ENCODE results near the gene NBPF1. TPM values are rescaled to one million over a fixed set of nuclear protein-coding genes. Genes with fewer than 3 reads are reported as not detected.
A peak's percentile ranks its signal among the peaks of the same experiment; 100 is the strongest.
"Not testable (repeated sequence)": the region's sequence is repeated elsewhere in the genome, so short reads cannot be mapped to it uniquely, and the experiment has no call there.

Gene NBPF1
- total RNA-seq, 2 experiments from 2014 or later: 1.6 to 1.9 TPM

DNA sequence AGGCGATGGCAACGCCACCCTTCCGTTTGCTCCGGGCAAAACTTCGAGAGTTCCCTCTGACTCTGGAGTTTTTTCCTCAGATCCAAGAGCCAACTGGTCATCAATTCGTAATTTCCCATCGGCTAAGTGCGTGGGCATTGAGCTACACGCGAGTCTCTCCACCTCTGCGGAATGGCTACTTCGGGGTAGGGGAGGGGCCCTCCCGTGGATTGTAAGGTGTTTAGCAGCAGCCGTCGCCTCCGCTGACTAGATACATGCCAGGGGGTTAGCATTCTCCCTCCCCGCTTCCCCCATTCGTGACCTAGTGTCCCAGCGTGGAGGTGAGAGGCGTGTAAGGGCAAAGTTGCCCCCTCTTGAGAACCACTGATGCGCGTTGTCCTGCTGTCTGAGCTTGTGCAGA lies 77.5 kb downstream of the NBPF1 start:
- H3K36me3 Mint-ChIP-seq (ENCODE audit: low read depth); H3K9me3 Mint-ChIP-seq; H3K27ac Mint-ChIP-seq; H3K4me3 Mint-ChIP-seq; CTCF ChIA-PET; intact Hi-C loops (cut with micrococcal nuclease); H3K4me1 Mint-ChIP-seq (ENCODE audit: low read depth); DNase-seq: not testable (repeated sequence)
- H3K27me3 Mint-ChIP-seq (ENCODE audit: low read depth): peaks cover 30% of the 10 kb centered on the region

DNA sequence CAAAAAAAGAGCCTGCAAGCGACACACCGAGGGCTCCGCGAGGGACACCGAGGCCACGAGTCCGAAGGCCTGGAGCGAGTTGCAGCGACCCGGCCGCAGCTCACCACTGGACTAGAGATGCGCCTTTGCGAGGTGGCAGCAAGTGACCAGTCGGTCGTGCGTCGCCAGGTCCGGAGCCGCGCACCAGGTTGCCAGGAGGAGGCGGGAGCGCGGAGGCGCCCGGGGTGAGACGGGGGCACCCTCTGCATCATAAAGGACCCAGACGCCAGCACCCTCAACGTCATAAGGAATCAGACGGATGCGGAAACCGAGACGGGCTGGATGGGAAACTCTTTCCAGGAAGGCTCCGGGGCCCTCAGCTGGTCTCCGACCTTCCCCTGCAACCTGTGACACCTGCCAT lies 77.9 kb downstream of the NBPF1 start:
- H3K4me1 Mint-ChIP-seq (ENCODE audit: low read depth); H3K27ac Mint-ChIP-seq; CTCF ChIA-PET; intact Hi-C loops (cut with micrococcal nuclease); DNase-seq; H3K9me3 Mint-ChIP-seq; H3K36me3 Mint-ChIP-seq (ENCODE audit: low read depth): not testable (repeated sequence)
- Mint-ChIP-seq H3K27me3 (ENCODE audit: low read depth) (peaks cover 30% of the 10 kb centered on the region), H3K4me3 (peak overlapping the region; percentile 75)

DNA sequence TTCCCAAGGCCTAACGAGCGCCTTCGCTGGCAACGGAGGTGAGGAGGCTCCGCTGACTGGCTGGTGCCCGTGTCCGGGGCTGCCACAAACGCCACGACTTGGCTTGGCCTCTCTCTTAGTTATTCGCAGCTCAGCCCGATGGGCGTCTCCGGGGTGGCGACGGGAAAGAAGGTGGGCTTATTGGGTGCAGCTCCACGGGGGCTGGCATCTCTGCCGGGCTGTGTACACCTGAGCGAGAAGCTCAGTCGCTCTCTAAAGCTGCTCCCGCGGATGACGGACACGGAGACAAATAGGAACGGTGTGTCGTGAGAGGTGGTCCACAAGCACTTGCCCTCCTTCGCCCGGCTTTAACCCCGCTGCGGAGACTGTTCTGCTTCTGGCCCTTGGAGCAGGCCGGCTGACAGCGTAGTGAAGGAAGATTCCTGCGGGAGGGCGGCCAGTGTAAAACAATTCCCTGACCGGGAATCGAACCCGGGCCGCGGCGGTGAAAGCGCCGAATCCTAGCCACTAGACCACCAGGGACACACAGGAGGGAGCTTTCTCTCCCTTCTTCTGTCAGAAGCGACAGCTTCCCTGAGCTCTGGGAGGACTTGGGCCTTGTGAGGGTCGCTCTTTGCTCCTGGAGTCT lies 78.4 kb downstream of the NBPF1 start:
- H3K4me1 Mint-ChIP-seq (ENCODE audit: low read depth); CTCF ChIA-PET; intact Hi-C loops (cut with micrococcal nuclease); H3K36me3 Mint-ChIP-seq (ENCODE audit: low read depth); H3K9me3 Mint-ChIP-seq: not testable (repeated sequence)
- H3K4me3 Mint-ChIP-seq: peak overlapping the region; percentile 75
- peaks cover 30% of the 10 kb centered on the region for H3K27me3 Mint-ChIP-seq (ENCODE audit: low read depth)
- H3K27ac Mint-ChIP-seq: peak overlapping the region; percentile 61
- peak; percentile 71 for DNase-seq

DNA sequence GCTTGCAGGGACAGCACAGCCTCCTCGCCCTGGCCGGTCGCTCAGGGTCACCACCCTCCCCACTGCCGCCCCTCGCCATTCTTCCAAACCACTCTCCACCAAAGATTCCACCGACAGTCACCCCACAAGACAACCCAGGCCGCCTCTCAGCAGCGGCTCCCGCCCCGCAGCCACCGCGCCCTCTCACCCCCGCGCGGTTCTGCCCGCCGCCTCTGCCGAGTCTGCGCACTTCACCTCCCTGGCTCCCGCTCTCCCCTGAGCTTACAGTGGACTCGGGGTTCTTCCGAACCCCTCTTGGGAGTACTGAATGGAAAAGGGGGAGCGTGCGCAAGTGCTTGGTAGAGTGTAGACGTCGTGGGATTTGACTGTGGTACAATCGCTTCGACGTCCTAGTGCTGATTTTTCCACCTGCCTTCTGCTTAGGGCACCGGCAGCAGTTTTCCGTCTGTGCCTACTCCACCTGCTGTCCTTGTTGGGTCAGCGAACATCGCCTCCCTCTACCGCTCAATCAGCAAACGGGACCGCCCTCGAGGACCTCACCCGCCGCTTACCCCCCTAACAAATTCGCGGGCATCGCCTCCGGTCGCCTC lies 79.0 kb downstream of the NBPF1 start:
- Mint-ChIP-seq H3K4me3 (peak overlapping the region; percentile 75), H3K27me3 (ENCODE audit: low read depth) (peaks cover 30% of the 10 kb centered on the region)
- intact Hi-C loops (cut with micrococcal nuclease); H3K9me3 Mint-ChIP-seq; DNase-seq; H3K27ac Mint-ChIP-seq; H3K36me3 Mint-ChIP-seq (ENCODE audit: low read depth); H3K4me1 Mint-ChIP-seq (ENCODE audit: low read depth); CTCF ChIA-PET: not testable (repeated sequence)

DNA sequence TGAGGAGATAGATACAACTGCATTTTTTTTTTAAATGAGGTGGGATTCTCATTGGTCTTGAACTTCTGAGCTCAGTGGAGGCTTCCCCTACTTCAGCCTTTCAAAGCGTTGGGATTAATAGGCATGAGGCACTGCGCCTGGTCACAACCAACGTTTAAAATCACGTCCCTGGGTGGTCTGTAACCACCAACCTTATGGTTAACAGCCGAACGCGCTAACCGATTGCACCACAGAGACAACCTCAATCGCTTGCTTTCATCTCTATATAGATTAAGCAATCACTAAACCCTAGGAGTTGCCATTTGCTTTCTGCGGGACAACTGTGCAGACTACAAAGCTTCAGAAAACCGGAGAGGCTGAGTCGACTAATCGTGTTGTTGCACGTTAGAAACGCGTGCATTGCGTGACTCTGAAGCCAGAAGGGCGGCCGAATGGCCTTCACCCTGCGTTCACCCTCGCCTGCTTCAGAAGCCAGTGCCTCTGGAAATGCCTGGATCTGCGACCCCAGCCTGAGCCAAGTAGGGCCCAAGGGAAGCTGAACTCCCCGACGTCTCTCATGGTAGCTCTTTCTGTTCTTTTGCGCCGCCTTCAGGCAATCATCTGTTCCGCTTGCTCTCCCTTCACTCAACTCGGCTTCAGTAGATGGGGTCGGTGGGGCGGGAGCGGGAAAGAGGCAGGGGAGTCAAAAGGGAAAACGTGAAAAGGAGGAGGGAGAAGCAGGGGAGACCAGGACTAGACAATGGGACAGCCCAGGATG lies 81.0 kb downstream of the NBPF1 start:
- H3K27me3 Mint-ChIP-seq (ENCODE audit: low read depth): peaks cover 28% of the 10 kb centered on the region
- H3K4me3 Mint-ChIP-seq; intact Hi-C loops (cut with micrococcal nuclease); CTCF ChIA-PET; H3K27ac Mint-ChIP-seq; H3K36me3 Mint-ChIP-seq (ENCODE audit: low read depth); H3K9me3 Mint-ChIP-seq; H3K4me1 Mint-ChIP-seq (ENCODE audit: low read depth): not testable (repeated sequence)
- DNase-seq: peak; percentile 16

DNA sequence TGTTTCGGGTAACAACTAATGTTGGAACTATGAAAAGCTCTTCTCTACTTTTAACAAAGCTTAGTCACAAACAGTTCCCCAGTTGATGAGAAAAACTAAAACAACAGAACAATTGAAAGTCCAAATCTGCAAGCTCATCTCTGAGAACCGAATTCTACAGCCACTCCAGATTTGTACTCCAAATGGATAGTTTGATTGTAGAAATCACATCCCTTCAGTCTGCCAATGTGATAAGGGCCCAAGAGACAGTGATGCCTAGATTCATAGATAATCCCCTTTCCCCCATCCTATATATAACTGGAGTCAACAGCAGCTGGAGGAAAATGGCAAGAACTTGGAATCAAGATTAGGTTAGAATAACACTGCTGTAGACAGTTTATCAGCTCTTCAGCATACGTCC lies 85.0 kb downstream of the NBPF1 start:
- H3K4me1 Mint-ChIP-seq (ENCODE audit: low read depth); CTCF ChIA-PET; H3K4me3 Mint-ChIP-seq; DNase-seq; H3K9me3 Mint-ChIP-seq; intact Hi-C loops (cut with micrococcal nuclease); H3K36me3 Mint-ChIP-seq (ENCODE audit: low read depth); H3K27ac Mint-ChIP-seq: not testable (repeated sequence)
- peaks cover 14% of the 10 kb centered on the region for H3K27me3 Mint-ChIP-seq (ENCODE audit: low read depth)

DNA sequence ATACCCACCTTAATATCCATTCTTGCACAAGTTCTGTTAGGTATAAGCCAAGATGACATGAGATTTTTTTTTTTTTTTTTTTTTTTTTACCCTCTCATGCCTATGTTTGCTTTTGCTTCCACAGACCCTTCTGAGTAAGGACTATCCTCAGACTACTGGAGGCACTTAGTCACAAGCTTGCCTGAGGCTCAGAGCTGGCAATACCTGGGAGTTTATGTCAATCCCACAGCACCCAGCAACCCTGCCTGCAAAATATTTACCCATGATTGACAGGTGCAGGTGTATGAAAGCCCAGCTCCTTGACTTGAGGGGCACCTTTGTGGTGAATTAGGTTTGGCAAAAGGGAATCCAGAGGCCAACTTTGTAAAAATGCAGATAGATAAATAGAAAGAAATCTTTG lies 87.6 kb downstream of the NBPF1 start:
- H3K27me3 Mint-ChIP-seq (ENCODE audit: low read depth); H3K4me3 Mint-ChIP-seq; H3K4me1 Mint-ChIP-seq (ENCODE audit: low read depth); intact Hi-C loops (cut with micrococcal nuclease); H3K9me3 Mint-ChIP-seq; DNase-seq; CTCF ChIA-PET; H3K36me3 Mint-ChIP-seq (ENCODE audit: low read depth); H3K27ac Mint-ChIP-seq: not testable (repeated sequence)

DNA sequence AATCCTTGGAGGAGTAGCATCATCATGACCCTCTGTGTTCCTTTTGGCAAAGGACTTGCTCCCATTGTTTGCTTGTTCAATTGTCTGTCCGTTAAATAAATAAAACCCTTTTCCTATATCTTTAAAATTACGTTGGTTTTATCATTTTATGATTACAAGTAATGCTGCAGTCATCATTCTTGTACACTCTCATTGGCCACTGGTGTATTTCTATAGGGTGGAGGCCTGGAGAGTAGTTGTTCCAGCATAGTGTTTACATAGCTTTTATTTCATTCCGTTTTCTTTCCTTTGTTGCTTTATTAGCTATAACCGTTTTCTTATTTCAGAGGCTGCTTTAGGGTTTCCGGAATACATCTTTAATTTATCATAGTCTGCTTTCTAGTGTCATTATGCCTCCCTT lies 91.7 kb downstream of the NBPF1 start:
- H3K4me1 Mint-ChIP-seq (ENCODE audit: low read depth); CTCF ChIA-PET; intact Hi-C loops (cut with micrococcal nuclease); H3K36me3 Mint-ChIP-seq (ENCODE audit: low read depth); H3K9me3 Mint-ChIP-seq; H3K4me3 Mint-ChIP-seq; DNase-seq; H3K27ac Mint-ChIP-seq: not testable (repeated sequence)
- peaks cover 27% of the 10 kb centered on the region for H3K27me3 Mint-ChIP-seq (ENCODE audit: low read depth)

DNA sequence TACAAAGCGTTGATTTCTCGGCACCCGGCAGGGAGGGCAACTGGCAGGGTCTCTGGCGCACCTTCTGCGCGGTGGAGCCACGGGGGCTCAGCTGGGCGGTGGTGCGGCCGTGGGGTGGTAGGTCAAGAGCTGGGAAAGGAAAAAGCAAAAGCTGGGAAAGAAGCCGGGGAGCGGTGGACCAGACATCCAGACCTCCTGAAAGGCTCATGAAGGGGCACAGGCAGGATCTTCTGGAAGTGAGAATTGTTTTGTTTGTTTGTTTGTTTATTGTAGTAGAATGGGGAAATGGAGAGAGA lies 92.1 kb downstream of the NBPF1 start:
- Mint-ChIP-seq H3K36me3 (ENCODE audit: low read depth) (no peaks in the 10 kb centered on the region), H3K27ac (no peak overlapping the region), H3K4me1 (ENCODE audit: low read depth) (peaks cover 2% of the 10 kb centered on the region), H3K4me3 (no peak overlapping the region), H3K27me3 (ENCODE audit: low read depth) (peaks cover 27% of the 10 kb centered on the region), H3K9me3 (no peaks in the 10 kb centered on the region)
- intact Hi-C loops (cut with micrococcal nuclease): no loop called here
- CTCF ChIA-PET: no interaction called here
- DNase-seq: no peak

DNA sequence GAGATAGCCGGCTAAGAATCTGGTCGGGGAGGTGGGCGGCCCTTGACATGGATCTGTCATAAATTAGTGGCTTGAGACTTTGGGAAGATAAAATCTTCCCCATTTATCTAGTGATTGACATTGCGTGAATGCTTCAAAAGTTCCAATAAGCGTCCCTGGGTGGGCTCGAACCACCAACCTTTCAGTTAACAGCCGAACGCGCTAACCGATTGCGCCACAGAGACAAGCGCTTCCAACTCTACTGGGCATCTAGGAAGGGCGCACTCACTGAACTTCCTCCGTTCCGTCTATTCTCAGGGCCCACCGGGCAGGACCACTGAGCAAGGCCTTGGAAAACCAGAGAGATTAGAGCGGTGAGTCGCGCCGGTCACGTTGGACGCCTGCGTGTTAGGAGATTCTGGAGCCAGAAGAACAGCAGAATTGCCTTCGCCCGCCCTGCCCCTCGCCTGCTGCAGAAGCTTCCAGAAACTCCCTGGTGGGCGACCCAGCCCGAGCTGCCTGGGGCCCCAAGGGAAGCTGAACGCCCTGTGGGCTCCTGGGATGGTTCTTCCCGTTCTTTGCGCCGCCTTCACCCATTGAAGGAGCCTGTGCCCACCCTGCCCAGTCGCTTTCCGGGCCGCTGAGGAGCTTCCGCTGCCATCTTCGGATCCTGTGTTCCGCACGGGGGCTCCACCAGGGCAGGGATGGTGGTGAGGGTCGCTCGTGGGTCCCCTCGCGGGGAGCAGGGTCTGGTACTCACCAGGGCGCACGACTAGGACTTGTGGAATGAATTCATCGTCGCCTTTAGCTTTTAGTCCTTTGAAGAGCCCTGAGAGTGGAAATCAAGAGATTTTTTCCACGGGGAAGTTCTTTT lies 92.7 kb downstream of the NBPF1 start:
- H3K9me3 Mint-ChIP-seq; CTCF ChIA-PET; H3K36me3 Mint-ChIP-seq (ENCODE audit: low read depth); H3K27ac Mint-ChIP-seq; DNase-seq; intact Hi-C loops (cut with micrococcal nuclease); H3K4me1 Mint-ChIP-seq (ENCODE audit: low read depth): not testable (repeated sequence)
- Mint-ChIP-seq H3K4me3 (peak overlapping the region; percentile 20), H3K27me3 (ENCODE audit: low read depth) (peaks cover 27% of the 10 kb centered on the region)

DNA sequence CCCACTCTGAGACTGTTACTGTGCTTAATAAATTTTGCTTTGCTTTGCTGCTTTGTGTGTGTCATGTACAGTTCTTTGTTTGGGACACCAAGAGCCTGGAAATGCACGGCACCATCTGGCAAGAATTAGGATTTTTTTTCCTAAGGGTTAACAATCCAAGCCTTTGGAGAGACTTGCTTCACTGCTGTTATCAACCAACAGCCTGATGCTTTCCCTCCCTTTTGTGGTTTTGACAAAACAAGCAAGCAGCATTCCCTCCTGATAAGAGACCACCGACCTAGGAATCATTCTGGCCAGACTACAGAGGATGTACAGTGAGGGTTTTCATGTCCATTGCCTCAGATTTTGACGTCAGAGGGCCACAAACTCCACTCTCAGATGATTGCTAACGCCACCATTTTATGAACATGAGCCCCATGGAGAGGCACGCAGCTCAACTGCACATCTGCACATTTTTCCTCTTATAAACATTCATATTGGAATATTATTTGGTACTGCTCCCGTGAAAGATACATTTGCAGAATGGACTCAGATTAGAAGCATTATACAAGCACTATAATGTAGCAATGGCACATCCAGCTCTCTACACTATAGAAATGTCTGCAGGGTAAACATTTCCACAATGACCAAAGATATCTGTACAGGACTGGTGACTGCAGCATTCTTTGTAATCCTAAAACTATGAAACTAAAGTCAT lies 94.0 kb downstream of the NBPF1 start:
- H3K9me3 Mint-ChIP-seq; intact Hi-C loops (cut with micrococcal nuclease); DNase-seq; H3K4me3 Mint-ChIP-seq; CTCF ChIA-PET; H3K27ac Mint-ChIP-seq; H3K36me3 Mint-ChIP-seq (ENCODE audit: low read depth); H3K4me1 Mint-ChIP-seq (ENCODE audit: low read depth): not testable (repeated sequence)
- peaks cover 27% of the 10 kb centered on the region for H3K27me3 Mint-ChIP-seq (ENCODE audit: low read depth)

DNA sequence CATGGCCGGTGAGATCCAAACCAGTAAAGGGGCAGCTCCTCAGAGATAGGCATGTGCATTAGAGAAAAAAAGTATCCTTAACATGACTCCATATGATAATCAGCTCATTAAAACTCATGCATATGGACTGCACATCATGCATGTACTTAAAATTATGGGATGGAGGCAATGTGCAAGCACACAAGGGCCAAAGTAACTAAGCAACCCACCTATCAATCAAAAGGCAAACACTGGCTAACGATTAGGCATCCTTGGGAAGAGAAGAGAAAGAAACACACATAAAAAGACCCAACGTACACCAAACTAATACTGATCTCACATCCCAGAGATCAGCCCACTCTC lies 94.5 kb downstream of the NBPF1 start:
- intact Hi-C loops (cut with micrococcal nuclease); H3K4me3 Mint-ChIP-seq; H3K27ac Mint-ChIP-seq; H3K36me3 Mint-ChIP-seq (ENCODE audit: low read depth); H3K4me1 Mint-ChIP-seq (ENCODE audit: low read depth); CTCF ChIA-PET; DNase-seq; H3K9me3 Mint-ChIP-seq: not testable (repeated sequence)
- H3K27me3 Mint-ChIP-seq (ENCODE audit: low read depth): peaks cover 27% of the 10 kb centered on the region

Data from activated naive CD4-positive, alpha-beta T cell treated with anti-CD3 and anti-CD28 coated beads for 36 hours (primary cell).